Measurements from ENCODE around the gene TPCN1.

DNA sequence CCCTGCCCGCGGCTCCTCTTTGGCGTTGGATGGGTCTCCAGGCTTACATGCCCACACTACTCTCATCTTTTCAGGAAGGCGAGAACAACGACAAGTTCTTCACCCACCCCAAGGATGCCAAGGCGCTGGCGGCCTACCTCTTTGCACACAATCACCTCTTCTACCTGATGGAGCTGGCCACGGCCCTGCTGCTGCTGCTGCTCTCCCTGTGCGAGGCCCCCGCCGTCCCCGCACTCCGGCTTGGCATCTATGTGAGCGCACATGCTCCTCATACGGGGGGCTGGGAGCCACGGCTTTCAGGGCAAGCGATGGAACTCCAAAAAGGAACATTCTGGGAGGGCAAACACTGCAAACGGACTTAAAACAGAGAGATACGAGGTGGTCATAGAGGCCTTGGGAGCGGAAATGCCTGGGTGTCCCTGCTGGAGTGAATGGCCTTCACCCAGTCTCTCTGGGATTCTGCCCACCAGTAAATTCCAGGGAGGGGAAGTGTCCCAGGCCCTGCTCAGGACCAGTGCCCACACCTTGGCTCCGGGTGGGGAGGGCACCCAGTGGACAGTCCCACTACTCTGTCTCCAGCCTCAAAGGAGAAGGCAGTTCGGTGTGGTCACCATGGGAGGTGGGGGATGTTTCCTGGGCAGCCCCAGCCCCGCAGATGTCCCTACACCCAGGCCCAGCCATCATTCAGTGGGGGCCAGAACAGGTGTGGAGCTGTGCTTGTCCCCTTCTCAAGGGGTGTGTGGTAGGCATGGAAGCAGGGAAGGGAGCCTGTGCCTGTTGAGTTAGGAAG, 45.0 kb downstream of the TPCN1 start:
- TF ChIP-seq POLR2AphosphoS5 (IDR thresholded peaks at IDR 0.05), result peak in 1 of 3 donors; percentile 14
- TF ChIP-seq, protein P1, sequence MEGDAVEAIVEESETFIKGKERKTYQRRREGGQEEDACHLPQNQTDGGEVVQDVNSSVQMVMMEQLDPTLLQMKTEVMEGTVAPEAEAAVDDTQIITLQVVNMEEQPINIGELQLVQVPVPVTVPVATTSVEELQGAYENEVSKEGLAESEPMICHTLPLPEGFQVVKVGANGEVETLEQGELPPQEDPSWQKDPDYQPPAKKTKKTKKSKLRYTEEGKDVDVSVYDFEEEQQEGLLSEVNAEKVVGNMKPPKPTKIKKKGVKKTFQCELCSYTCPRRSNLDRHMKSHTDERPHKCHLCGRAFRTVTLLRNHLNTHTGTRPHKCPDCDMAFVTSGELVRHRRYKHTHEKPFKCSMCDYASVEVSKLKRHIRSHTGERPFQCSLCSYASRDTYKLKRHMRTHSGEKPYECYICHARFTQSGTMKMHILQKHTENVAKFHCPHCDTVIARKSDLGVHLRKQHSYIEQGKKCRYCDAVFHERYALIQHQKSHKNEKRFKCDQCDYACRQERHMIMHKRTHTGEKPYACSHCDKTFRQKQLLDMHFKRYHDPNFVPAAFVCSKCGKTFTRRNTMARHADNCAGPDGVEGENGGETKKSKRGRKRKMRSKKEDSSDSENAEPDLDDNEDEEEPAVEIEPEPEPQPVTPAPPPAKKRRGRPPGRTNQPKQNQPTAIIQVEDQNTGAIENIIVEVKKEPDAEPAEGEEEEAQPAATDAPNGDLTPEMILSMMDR (IDR thresholded peaks at IDR 0.05 in 8 of 11, conservative IDR thresholded peaks at IDR 0.05 in 3 of 11), result no peak

Data from spleen (tissue), 7 donors.